ENCODE results near the gene SLCO3A1.

Gene SLCO3A1

DNA sequence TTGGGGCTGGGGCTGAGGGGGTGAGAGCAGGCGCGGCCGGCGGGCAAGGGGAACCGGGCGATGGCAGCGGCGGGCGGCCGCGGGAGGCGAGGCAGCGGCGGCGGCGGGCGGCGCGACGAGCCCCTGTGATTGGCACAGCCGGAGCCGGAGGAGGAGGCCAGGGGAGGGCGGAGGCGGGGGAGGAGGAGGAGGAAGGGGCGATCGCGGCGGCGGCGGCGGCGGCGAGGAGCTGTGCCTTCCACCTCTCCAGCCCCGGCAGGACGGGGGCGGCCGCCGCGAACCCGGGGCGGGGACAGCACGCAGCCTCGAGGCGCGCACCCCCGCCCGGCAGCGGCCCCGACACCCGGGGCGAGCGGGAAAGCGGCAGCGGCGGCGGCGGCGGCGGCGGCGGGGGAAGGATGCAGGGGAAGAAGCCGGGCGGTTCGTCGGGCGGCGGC is at the start of gene SLCO3A1:
Gene SLCO3A1 (plus strand): TSS at position 198 of the 437 bp plus-strand sequence.
- DNase-seq (ENCODE audit: low read depth) = peak; percentile 70
- H3K4me3 ChIP-seq (ENCODE audit: low read length) = peak within 1 kb of the TSS; percentile 68
- TF ChIP-seq, protein P1, sequence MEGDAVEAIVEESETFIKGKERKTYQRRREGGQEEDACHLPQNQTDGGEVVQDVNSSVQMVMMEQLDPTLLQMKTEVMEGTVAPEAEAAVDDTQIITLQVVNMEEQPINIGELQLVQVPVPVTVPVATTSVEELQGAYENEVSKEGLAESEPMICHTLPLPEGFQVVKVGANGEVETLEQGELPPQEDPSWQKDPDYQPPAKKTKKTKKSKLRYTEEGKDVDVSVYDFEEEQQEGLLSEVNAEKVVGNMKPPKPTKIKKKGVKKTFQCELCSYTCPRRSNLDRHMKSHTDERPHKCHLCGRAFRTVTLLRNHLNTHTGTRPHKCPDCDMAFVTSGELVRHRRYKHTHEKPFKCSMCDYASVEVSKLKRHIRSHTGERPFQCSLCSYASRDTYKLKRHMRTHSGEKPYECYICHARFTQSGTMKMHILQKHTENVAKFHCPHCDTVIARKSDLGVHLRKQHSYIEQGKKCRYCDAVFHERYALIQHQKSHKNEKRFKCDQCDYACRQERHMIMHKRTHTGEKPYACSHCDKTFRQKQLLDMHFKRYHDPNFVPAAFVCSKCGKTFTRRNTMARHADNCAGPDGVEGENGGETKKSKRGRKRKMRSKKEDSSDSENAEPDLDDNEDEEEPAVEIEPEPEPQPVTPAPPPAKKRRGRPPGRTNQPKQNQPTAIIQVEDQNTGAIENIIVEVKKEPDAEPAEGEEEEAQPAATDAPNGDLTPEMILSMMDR (IDR thresholded peaks at IDR 0.05; ENCODE audit: insufficient read depth, low read depth, low read length, missing control alignments) = no peak

- no peak for DNase-seq (ENCODE audit: low read depth)
- H3K4me3 ChIP-seq (ENCODE audit: low read length) = no peak overlapping the region
- TF ChIP-seq, protein P1 (IDR thresholded peaks at IDR 0.05; ENCODE audit: insufficient read depth, low read depth, low read length, missing control alignments) = no peak
Measured at GRCh38 chr15:91807122-91807521, 46.4 kb upstream of the SLCO3A1 start.

DNA sequence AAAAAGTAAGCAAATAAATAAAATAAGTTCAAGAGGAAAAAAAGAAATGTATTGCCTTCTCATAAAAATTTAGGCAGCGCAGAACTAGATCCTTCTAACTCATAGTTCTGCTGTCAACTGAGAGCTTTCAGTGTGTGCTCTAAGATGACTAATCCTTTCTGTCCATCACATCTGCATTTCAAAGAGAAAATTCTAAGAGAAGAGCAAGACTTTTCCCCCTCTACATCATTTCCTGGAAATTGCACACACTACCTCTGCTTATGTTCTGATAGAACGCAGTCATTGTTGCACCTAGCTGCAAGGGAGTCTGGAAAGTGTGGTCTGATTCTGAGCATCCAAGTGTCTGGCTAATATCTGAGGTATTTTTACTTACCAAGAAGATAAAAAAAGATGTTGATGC is 39.6 kb upstream of the SLCO3A1 start:
- H3K4me3 ChIP-seq (ENCODE audit: low read length) = no peak overlapping the region
- DNase-seq (ENCODE audit: low read depth) = no peak
- TF ChIP-seq, protein P1 (IDR thresholded peaks at IDR 0.05; ENCODE audit: insufficient read depth, low read depth, low read length, missing control alignments) = no peak

DNA sequence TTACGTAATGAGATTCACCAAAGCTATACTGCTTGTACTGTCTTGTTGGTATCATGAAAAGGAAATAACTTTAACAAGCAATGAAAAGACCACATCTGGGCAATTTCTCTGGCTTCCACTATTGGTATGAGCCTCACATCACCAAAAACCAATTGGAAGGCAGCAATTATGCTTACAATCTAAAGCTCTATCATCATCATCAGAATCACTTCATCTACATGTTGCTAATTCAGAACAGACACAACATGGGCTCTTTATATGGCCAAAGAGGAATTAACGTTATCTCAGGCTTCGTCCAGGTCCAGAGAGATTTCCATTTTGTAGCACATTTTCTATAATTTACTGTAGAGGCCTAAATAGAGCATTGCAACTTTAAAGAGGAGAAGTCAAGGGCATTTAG is 36.6 kb upstream of the SLCO3A1 start:
- no peak for DNase-seq (ENCODE audit: low read depth)
- H3K4me3 ChIP-seq (ENCODE audit: low read length) = no peak overlapping the region
- TF ChIP-seq, protein P1 (IDR thresholded peaks at IDR 0.05; ENCODE audit: insufficient read depth, low read depth, low read length, missing control alignments) = no peak

GRCh38 chr15:91821458-91821857 is 32.0 kb upstream of the SLCO3A1 start:
- TF ChIP-seq, protein P1 (IDR thresholded peaks at IDR 0.05; ENCODE audit: insufficient read depth, low read depth, low read length, missing control alignments) = no peak
- H3K4me3 ChIP-seq (ENCODE audit: low read length) = no peak overlapping the region
- DNase-seq (ENCODE audit: low read depth) = peak; percentile 87

DNA sequence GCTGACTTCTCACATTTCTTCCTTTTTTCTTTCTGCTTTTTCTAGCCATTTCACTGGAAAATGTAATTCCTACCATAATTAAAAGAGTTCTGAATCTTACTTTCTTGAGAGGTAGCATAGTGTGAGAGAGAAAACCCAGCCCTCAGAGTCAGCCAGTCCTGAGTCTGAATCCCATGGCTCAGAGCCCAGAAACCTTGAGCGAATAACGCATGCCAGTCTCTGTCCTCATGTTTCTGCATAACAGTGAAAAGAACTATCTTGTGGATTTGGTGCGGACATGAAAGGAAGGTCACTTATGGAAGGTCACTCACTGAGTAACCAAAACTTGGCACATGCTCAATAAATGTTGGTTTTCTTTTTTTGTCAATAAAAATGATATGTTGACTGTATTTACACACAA is 29.3 kb upstream of the SLCO3A1 start:
- peak; percentile 29 for DNase-seq (ENCODE audit: low read depth)
- TF ChIP-seq, protein P1 (IDR thresholded peaks at IDR 0.05; ENCODE audit: insufficient read depth, low read depth, low read length, missing control alignments) = no peak

GRCh38 chr15:91826443-91826842 is 27.1 kb upstream of the SLCO3A1 start:
- H3K4me3 ChIP-seq (ENCODE audit: low read length) = no peak overlapping the region
- no peak for DNase-seq (ENCODE audit: low read depth)
- TF ChIP-seq, protein P1 (IDR thresholded peaks at IDR 0.05; ENCODE audit: insufficient read depth, low read depth, low read length, missing control alignments) = no peak

More for the DNA sequence above, 29.3 kb upstream of the SLCO3A1 start:
- no peak overlapping the region for H3K4me3 ChIP-seq (ENCODE audit: low read length)

Measured in epithelial cell of esophagus (primary cell).